SK-N-MC (cell line): ENCODE data around the gene TSHZ1.

Source experiments
- EZH2 ChIP-seq: fragments of 200-600 bp; sonication (generic); IDR thresholded peaks from one replicate; pipeline ENCODE4 v1.6.1; 2017; ENCODE audit warnings: antibody characterized with exemption
- FOXP2 ChIP-seq: optimal IDR thresholded peaks from 2 replicates; pipeline ENCODE3; 2011; ENCODE audit warnings: mild to moderate bottlenecking, moderate library complexity; ENCODE audit not compliant: insufficient read depth; ENCODE audit errors: extremely low read length, control extremely low read depth
- POLR2AphosphoS5 ChIP-seq: IDR thresholded peaks from 2 replicates; pipeline ENCODE4 v1.6.1; 2012; ENCODE audit warnings: mild to moderate bottlenecking, low read depth, low read length, borderline replicate concordance

DNA sequence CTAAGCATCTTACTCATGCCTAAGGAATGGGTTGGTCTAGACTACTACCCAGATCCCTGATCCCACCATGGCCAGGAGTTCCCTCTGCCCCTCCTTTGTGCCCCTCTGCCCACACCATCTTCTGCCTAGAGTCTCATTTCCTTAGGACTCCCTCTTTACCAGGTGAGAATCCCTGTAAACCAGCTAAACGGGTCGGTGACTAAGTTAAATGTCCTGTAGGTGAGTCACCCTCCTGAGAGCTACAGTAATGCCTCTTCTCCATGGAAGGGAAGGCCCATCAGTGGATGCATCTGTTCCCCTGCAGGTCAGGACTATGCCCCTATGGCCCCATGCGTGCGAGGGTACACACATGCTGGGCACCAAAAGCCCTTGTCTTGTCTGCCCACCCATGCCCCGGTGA is 27.1 kb upstream of the TSHZ1 start:
- TF ChIP-seq EZH2 (no peak), POLR2AphosphoS5 (no peak), FOXP2 (no peak)
